AG10803 (cell line): ENCODE measurements around the gene KPNB1.

Source experiments
- DNase-seq: peaks from one replicate; pipeline ENCODE4 v3.0.0; 2010; ENCODE audit warnings: low read depth
- H3K4me3 ChIP-seq: 2 replicates; pipeline ENCODE4 v1.5.1; 2011; ENCODE audit warnings: mild to moderate bottlenecking, low read length, control low read depth
- TF ChIP-seq, protein P1 (sequence below): conservative IDR thresholded peaks from 2 replicates; pipeline ENCODE4 v1.5.1; 2011; ENCODE audit warnings: mild to moderate bottlenecking, low read length, control low read depth, inconsistent platforms

The KPNB1 gene

GRCh38 chr17:47696717-47697642 is 47.3 kb downstream of the KPNB1 start:
- TF ChIP-seq, protein P1, sequence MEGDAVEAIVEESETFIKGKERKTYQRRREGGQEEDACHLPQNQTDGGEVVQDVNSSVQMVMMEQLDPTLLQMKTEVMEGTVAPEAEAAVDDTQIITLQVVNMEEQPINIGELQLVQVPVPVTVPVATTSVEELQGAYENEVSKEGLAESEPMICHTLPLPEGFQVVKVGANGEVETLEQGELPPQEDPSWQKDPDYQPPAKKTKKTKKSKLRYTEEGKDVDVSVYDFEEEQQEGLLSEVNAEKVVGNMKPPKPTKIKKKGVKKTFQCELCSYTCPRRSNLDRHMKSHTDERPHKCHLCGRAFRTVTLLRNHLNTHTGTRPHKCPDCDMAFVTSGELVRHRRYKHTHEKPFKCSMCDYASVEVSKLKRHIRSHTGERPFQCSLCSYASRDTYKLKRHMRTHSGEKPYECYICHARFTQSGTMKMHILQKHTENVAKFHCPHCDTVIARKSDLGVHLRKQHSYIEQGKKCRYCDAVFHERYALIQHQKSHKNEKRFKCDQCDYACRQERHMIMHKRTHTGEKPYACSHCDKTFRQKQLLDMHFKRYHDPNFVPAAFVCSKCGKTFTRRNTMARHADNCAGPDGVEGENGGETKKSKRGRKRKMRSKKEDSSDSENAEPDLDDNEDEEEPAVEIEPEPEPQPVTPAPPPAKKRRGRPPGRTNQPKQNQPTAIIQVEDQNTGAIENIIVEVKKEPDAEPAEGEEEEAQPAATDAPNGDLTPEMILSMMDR: no peak
- H3K4me3 ChIP-seq: no peak overlapping the region
- no peak for DNase-seq

- H3K4me3 ChIP-seq: no peak overlapping the region
- no peak for DNase-seq
- TF ChIP-seq, protein P1: no peak
Measured at GRCh38 chr17:47697906-47698711, 48.4 kb downstream of the KPNB1 start.

GRCh38 chr17:47698749-47699535 is 49.2 kb downstream of the KPNB1 start:
- no peak overlapping the region for H3K4me3 ChIP-seq
- DNase-seq: peak; percentile 37

DNA sequence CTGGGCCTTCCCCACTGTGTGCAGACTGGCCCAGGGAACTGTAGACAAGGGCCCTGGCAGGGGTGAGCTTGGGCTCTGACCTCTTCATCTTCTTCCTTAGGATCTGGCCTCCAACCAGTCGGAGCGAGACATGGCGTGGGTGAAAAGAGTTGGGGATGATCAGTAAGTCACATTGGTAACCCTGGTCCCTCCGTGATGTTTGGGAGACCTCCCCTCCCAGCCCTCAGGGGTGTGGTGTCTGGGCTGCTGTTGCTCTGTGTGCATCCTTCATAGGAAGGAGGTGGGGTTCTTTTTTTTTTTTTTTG is 49.8 kb downstream of the KPNB1 start:
- H3K4me3 ChIP-seq: no peak overlapping the region

More at GRCh38 chr17:47698749-47699535, 49.2 kb downstream of the KPNB1 start:
- TF ChIP-seq, protein P1: peak; percentile 81

DNA sequence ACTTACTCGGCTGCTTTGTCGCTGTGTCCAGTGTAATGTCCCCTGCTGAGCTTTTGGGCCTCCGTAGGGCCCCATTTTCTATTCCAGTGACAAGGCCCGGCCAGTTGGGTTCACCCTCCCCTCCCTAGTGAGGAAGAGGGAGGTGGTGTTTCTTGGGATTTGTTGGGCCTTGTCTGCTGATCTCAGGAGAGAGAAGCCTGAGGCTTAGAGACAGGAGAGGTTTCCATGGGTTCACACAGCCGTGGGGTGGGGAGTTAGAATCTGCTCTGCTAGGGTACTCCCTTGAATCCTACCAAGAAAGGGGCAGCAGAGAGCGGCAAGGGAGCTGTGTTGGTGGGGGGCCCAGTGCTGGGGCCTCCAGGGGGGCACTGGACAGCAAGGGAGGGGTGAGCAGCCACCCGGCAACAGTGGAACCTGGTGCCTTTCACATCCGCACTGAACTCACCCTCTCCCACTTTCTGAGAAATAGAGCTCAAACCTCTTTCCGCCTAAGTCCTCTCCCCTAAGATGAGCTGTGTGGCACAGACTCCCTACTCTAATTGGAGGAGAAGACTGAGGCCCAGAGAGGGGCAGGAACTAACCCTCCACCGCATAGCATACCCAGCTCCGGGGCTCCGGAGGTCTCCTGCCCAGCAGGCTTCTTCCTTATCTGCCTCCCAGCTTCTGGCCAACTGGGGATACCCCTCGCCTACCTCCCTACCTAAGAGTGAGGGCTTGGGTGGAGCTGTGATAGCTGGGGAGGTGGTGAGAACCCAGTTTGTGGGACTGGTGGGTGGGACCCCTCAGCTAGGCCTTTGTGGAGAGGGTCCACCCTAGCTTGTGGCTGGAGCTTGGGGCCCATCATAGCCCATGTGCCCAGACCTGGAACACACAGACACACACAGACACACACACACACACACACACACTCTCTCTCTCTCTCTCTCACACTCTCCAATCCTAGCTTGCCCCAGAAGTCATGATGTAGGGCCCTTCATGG is 51.0 kb downstream of the KPNB1 start:
- DNase-seq: no peak
- TF ChIP-seq, protein P1: no peak
- no peak overlapping the region for H3K4me3 ChIP-seq

More for the DNA sequence above, 49.8 kb downstream of the KPNB1 start:
- TF ChIP-seq, protein P1: no peak
- no peak for DNase-seq

DNA sequence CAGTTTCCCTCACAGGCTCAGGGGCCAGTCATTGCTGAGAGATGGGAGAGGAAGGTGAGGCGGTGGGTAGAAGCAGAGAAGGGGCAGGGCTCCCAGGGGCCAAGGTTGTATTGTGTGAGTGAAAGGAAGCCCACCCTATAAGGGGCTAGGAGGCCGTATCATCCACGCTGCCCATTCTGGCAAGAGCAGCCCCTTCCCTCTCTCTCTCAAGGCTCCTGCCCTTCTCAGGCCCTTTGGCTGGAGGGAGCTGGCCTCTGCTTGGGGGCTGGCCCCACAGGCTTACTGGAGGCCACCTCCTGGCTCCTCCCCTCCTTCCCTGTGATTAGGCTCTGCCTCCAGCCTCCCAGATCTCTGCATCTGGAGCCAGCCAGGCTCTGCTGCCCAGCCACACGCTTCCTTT is 51.9 kb downstream of the KPNB1 start:
- TF ChIP-seq, protein P1: no peak
- no peak overlapping the region for H3K4me3 ChIP-seq
- no peak for DNase-seq
